Effector CD4-positive, alpha-beta T cell (primary cell): ENCODE results near the gene PID1.

Experiments used
- DNase-seq: peaks from one replicate; pipeline ENCODE4 v3.0.0-alpha.2; 2020

The PID1 gene

DNA sequence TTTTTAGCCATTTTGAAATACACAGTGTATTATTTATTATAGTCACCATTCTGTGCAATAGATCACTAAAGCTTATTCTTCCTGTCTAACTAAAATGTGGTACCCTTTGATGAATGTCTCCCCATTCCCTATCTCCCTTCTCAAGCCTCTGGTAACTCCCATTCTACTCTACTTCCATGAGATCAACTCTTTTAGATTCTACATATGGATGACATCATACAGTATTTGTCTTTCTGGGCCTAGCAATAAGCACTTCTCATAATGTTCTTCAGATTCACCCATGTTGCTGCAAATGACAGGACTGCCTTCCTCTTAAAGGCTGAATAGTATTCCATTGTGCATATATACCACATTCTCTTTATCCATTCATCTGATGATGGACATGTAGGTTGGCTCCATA is 210.9 kb downstream of the PID1 start:
- DNase-seq: no peak

DNA sequence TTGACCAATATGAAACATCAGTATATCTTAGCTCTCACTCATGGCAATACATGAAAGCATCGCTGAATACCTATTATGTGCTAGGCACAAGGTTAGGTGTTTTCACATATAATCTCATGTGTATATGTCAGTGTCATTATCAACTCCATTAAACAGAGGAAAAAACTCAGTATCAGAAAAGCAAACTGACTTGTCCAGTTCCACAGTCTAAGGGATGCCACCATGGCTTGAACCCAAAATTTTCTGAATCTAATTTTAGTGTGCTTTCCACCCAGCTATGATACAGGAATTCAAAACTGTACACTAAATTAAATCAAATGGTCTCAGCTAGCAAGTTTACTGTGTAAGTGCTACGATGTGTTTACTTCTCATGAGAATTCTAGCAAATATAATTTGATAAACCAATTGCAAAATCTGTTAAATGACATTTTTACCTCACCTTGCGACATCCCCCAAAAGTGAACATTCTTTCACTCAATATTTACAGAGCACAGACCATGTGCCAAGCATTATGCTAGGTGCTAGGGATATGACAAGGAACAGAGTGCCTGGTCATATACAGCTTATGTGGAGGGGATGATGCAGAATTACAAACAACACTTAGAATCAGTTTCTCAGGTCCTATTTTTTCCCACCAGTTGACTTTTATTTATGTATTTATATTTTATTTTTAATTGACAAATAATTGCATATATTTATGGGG is 211.6 kb downstream of the PID1 start:
- DNase-seq: no peak

DNA sequence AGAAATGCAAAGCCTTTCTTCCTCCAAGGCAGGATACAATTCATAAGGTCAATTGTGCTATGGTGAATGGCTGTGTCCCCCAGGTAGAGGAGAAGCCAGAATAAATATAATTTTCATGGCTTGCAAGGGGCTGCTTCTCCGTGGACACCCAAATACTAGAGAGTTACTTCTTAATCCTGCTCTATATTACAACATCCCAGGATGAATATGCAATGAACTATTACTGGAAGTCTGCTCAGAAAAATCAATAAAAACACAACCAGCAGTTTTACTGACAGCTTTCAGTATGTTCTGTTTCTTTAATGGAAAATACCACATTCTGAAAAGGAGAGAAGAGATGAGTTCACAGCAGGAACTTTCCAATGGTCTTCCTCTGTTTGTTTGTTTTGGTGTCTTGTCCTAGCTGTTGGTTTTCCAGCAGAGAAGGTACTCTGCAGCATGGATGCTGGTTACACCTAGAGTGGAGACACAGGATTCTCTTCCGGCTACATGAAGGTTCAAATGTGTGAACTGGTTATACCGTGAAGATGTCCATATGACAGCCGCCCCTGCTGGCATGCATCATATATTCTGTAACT is 213.0 kb downstream of the PID1 start:
- no peak for DNase-seq

DNA sequence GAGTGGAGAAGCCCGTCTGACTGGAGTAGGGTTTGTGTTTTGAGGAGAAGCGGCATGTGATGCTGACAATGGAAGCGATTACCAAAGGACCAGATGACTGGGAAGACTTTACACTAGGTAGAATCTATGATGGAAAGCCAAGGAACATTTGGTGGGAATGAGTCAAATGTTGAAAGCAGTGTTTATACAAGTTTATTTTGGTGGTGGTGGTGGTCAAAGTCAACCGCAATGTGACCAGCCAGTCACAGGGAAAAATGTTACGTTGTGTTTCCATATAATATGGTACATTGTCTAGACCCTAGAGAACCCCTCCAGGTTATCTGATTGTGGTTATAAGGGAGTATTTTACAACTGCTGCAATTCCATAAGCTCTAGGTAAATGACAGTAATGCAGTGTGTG is 216.8 kb downstream of the PID1 start:
- no peak for DNase-seq

DNA sequence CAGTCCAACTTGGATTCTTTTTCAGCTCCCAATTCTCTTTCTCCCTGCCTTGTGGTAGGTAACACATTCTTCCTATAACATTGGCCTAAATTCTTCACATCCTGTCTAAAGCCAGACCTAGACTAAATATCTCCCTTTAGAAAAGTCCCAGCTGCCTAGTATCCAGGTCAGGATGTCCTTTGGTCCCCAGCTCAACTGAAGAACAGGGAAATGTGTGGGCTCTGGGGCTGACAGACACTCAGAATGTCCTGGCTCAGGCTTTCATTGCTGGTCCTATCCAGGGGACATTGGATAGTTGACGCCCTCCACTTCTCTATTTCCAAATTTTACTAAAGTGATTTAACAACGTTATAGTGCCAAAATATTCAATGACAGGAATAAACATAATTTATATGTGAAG is 219.3 kb downstream of the PID1 start:
- DNase-seq: no peak

DNA sequence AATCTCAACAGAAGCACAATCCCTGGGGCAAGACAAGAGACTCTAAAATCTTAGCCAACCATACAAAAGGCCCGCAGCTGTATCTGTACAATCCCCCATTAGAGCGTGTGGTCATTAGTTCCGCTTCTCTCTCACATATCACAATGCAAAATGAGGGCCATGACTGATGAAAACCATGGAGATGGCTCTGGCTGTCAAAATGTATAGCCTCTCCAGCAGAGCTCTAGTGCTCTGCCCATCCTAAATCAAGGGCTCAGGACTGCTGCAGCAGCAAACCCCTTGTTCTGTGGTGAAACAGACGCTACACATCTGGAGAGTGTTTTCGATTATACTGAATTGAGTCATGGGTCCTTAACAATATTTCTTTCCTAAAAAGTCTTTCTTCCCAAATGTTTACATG is 221.0 kb downstream of the PID1 start:
- DNase-seq: no peak

DNA sequence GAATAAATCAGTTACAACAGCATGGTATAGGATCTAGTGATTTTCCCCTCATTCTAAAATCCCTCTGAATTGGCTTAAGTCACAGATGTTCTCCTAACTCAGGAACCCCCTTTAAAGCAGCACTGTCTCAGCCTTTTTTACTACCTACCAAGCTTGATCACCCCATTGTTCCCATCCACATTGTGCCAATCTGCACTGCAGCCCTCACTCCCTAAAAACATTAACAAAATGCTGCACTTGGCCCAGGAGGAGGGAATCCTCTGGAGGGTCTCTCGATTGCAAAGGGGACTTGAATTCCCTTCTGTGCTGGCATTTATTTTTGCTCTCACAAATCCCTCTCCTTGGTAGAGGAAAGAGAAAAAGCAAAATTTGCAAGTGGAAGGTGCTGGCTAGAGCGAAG is 223.0 kb downstream of the PID1 start:
- DNase-seq: no peak

DNA sequence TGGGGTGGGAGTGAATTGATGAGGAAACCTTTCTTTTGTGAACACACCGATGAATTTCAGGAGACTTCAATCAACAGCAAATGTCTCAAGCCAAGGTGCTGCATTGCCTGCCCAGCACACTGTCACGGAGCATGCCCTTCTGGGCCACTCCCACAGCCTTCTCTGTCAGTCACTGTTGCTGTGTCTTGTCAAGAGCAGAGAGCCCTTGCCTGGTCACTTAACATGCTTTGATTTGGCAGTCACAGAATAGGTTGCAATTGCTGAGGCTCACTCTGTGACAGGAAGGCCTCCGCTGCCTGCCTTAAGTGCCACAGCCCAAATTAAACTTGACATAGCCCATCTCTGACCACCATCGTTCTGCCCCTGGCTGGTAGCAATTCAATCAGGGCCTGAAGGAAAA is 225.4 kb downstream of the PID1 start:
- no peak for DNase-seq

DNA sequence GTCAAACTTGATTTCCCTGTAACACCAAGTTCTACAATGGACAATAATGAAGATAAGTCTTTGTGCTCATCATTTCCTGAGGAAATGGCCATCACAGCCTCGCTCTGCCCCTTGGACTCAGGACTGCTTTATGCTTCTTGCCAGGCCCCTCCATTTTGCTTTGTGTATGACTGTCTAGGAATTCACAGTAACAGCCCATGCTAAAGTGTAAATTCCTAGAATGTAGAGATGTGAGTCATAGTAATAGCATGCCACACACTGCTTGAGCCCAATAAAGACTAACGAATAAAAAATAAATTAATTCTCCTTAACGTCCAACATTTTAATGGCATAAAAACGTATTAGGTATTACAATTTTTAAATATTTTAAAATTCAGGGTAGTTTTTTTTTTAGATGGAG is 226.5 kb downstream of the PID1 start:
- DNase-seq: no peak

DNA sequence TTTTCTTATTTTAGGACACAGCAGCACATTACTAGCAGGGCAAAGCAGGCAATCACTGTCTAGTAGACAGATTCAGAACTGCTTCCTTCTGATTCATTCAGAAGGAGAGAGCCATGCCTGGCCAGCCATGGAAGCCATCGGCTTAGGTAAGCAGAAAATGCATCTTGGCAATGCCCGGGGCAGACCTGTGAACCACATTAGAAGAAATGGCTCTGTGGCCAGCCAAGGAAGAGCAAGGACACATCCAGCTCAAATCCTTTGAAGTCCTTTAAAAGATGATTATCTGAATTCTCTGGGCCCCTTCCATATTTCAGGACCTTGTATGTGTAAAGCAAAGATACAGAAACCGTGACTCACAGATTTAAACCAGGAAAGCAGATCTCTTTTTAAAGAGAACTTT is 227.4 kb downstream of the PID1 start:
- DNase-seq: no peak

DNA sequence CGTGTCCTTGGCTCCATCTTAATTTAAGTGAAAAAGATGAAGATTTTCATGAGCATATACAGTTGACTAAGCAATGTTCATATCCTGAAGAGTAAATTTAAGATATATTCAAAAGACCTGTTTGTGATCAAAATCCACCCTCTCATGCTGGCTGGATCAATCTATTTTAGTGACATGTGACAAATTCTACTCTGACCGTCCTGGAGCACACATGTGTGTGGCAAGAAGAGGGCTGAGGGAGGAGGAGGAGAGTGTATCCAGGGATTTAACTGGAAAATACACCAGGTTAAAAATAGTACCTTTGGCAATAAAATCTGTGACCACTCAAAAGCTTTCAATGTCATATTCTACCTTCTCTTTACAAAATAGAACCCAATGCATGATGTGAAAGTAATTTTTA is 228.7 kb downstream of the PID1 start:
- DNase-seq: no peak

DNA sequence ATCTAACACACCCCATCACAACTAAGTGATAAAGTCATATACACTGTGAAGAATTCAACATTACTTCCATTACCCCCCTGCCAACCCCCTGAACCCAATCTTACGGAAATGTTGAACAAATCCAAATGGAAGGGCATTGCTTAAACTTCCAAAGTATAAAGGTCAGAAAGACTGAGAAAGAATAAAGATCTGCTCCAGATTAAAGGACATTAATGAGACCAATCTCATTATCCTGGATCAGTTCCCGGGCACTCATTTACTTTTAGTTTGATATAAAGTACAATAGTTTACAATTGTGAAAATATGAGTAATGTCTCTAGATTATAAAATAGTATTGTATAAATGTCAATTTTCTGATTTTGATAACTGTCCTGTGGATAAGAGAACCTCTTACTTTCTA is 229.4 kb downstream of the PID1 start:
- DNase-seq: no peak

DNA sequence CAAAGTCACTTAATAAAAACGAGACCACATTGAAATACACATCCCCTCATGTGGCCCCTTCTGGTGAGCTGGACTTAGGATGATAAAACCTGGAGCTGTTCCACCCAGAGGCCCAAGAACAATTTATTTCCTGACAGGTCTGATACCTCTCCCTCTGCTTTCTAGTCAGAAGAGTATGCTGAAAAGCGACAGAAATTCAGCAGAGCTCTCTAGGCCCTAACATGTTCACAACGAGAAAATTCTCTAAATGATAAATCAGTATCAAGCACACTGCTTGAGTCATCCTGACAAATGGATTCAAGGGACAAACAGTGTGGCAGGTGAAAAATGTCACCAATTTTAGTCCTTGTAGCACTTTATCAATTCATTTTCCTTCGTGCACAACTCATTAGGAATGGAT is 233.5 kb downstream of the PID1 start:
- DNase-seq: no peak

DNA sequence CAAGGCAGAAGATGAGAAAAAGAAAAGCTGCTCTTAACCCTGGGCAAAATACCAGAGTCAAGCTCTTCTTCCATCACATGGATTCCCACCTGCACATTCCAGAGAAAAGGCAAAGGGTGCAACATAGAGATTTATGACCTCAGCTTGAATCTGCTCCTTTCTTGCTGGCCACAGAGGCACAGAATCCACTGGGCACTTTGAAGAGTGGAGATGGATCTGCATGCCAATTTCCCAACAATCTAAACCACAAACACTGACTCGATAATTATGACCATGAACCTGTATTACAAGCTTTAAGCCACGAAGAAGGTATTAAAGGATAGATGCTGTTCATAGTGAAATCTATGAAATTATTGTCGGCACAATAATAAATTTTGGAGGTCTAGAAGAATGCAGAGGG is 237.3 kb downstream of the PID1 start:
- no peak for DNase-seq

DNA sequence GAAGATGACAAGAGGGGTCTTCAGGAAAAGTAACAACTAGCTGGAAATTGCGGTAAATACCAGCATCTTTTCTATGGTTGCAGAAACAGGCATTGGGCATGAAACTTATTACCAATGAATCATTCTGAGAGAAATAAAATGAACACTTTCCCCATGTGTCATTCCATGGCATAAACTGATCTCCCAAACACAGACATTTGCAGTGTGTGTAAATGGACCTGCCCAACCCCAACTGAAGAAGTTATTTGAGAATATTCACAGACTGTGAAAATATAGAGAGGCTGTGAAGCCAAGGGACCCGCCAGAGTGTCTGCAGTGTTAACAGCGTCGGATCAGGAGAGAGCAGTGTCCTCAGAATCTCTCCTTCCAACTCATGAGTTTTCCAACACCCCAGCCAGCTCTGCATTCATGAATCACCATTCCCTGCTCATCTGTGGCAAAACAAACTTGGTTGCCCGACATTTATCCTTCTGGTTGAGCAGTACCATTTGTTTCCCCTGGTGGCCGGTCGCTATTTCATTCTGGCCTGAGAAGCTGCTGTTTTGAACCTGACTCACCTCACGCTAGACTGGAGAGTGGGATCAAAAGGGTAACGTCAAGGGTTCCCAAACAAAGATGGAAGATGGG is 238.4 kb downstream of the PID1 start:
- DNase-seq: no peak

DNA sequence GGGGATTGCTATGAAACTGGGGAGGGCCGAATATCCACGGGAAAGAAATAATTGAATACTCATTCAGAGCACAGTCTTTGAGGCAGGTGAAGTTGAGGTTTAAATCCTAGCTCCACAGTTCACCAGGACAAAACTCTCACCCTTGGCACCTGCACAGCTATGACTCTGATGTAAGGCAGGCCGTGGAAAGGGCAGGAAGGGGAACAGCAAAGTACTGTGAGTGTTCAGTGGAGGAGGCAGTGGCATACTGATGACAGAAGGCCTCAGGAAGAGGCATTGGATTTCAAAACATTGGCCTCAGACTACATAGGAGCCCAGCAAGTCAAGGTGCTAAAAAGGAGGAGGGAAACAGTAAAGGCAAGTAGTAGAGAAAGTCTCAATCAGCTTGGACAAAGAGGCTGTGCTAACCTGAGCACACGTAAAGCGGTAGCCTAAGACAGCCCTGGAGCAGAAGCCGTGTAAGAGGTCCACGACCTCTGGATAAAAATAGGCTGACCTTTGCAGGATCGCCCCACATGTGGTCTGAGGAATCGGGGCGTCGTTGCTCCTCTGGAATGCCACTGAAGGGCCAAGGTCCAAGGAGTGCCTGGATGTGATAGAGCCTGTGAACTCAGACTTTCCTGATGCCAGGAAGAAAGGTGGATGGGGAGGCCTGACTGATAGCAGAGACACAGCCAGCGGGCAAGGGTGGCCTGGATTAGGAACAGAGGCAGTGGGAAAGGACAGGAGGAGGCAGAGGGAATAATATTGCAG is 243.6 kb downstream of the PID1 start:
- no peak for DNase-seq

DNA sequence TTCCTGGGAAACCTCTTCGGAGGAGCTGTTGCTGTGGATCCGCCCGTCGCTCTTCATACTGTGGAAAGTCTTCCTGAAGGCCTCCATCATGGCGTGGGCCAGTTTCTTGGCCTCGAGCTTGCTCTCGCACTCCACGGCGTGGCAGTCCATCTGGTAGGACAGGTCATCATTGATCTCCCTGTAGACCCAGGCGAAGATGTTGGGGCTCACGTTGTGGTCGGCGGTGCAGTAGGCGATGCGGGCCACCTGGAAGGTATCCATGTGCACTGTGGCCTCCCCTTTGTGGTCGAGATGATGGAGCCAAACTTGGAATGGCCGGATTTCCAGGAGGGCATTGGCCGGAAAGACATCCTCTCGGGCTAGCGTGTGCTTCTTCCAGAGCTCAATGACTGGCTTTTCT is 245.4 kb downstream of the PID1 start:
- no peak for DNase-seq

DNA sequence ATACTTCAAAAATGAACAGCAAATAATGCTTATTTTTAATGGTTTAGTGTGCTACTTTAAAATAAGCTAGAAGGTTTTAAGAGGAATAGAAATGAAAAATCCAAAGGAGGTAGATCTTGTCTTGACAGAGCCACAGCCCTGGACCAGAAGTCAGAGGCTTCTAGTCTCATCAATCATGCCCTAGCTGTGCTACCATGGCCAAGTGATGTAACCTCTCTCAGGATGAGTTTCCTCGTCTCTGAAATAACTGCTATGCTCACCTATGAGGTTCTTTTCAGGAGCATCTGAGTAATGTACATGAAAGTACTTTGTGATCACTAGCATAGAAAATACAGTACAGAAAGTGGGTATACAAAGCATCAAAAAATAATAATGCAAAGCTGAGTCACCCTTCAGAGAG is 248.4 kb downstream of the PID1 start:
- DNase-seq: no peak

DNA sequence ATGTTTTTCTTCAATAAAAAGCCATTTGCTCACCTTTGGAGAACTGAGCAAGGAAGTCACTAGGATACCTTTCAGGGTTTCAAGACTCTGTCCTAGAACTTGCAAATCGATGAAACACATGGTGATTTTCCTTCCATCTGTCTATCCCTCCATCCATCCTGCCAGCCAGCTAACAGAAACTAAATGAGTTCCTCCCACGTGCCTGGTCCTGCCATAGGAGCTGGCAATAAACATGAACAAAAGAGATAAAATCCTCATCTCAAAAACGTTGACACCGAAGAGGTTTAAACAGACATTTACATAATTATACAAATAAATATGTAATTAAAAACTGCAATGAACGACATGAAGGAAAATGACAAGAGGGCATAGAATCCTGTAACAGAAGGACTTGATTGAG is 249.0 kb downstream of the PID1 start:
- DNase-seq: no peak

DNA sequence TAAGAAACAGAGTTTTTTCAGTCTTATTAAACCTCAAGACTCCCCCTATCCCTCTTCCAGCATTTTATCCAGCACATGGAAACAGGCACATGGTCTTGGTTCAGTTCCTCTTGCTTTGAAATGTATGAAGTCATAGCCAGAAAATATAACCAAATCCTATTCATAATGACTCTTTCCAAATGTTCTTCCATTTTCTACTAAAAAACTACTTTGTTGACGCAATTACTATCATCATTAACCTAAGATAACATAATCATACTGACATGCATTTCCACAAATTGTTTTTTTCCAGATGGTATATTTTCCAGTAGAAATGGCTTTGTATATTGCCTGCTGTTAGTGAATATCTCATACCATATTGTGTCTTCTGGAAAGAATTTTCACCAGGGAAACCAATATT is 261.3 kb downstream of the PID1 start:
- no peak for DNase-seq

DNA sequence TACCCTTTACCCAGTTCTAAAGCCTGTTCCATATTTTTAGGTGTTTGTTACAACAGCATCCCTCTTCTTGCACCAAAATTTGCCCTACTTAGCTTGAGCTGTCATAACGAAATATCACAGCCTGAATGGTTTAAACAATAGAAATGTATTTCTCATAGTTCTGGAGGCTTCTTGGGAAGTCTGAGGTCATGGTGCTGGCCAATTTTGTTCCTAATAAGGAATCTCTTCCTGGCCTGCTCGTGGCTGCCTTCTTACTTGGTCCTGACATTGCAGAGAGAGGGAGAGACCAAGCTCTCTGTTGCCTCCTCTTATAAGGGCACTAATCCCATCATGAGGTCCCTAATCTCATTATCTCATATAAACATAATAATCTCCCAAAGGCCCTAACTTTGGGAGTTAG is 267.8 kb downstream of the PID1 start:
- no peak for DNase-seq

DNA sequence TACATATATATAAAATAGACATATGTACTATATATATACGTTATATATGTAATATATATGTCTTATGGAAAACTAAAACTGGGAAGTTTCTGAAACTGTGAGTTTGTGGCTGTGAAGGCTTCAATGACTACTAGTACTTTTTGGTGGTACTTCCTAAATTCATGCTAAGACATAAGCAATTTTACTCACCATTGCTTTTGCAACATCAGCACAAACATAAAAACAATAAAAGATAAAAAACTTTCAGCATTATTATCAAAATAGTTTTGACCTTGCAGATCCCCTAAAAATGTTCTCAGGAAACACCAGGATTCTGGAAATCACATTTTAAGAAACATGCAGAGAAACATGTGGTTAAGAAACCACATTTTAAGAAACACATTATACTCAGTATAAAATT is 269.9 kb downstream of the PID1 start:
- DNase-seq: no peak

DNA sequence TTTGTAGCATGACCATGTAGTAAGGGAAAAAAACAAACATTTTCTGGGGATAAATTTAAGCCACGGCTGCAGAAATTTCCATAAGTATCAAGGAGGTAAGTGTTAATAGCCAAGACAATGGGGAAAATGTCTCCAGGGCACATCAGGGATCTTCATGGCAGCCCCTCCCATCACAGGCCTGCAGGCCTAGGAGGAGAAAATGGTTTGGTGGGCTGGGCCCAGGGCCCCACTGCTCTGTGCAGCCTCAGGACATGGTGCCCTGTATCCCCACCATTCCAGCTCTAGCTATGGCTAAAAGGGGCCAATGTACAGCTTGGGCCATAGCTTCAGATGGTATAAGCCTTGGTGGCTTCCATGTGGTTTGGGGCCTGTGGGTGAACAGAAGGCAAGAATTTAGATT is 271.8 kb downstream of the PID1 start:
- no peak for DNase-seq

DNA sequence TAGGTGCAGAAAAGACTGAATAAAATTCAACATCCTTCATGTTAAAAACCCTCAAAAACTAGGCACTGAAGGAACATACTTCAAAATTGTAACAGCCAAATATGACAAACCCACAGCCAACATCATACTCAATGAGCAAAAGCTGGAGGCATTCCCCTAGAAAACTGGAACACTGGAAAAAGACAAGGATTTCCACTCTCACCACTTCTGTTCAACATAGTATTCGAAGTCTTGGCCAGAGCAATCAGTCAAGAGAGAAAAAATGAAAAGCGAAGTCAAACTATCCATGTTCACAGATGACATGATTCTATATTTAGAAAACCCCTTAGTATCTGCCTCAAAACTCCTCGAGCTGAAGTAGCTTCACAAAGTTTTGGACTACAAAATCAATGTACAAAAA is 282.3 kb downstream of the PID1 start:
- DNase-seq: no peak
